K562 (cell line): Measurements from ENCODE around the gene FOXK2. TPM values are rescaled to one million over a fixed set of nuclear protein-coding genes. Genes with fewer than 3 reads are reported as not detected.

ENCODE experiments used
- AFF4 ChIP-seq: sonication (generic); formaldehyde crosslinking; IDR thresholded peaks from 2 replicates; pipeline ENCODE4 v1.8.0; 2023; ENCODE audit warnings: mild to moderate bottlenecking, missing genetic modification reagents
- GATAD2B ChIP-seq: fragments of 450-650 bp; IDR thresholded peaks from 2 replicates; pipeline ENCODE4 v1.6.1; 2017; ENCODE audit warnings: mild to moderate bottlenecking, borderline replicate concordance
- HDAC2 ChIP-seq: fragments of 450-650 bp; IDR thresholded peaks from 2 replicates; pipeline ENCODE4 v1.6.1; 2016; ENCODE audit warnings: mild to moderate bottlenecking
- KAT2B ChIP-seq: IDR thresholded peaks from one replicate; pipeline ENCODE4 v1.6.1; 2012; ENCODE audit warnings: low read depth, mild to moderate bottlenecking, control low read depth, inconsistent platforms, low read length, moderate library complexity
- KHSRP ChIP-seq: fragments of 450-650 bp; IDR thresholded peaks from 2 replicates; pipeline ENCODE4 v1.6.1; 2017
- MCM7 ChIP-seq, 2 experiments: fragments of 450-650 bp; IDR thresholded peaks; 2 replicates each; pipeline ENCODE4 v1.6.1; 2016 to 2018
- MECOM ChIP-seq: fragments of 250-450 bp; sonication (Bioruptor Pico); IDR thresholded peaks from 2 replicates; pipeline ENCODE4 v1.8.0; 2022; ENCODE audit warnings: inconsistent platforms
- NONO ChIP-seq, 2 experiments: fragments of 200-400 bp in 1 of 2; fragments of 450-650 bp in 1 of 2; formaldehyde crosslinking in 1 of 2; IDR thresholded peaks; 2 replicates each; pipeline ENCODE4 v1.6.1; 2017; ENCODE audit warnings: low read depth in 2 of 2, mild to moderate bottlenecking in 2 of 2, moderate library complexity in 2 of 2, low read length in 1 of 2
- RBM15 ChIP-seq: fragments of 200-400 bp; formaldehyde crosslinking; IDR thresholded peaks from 2 replicates; pipeline ENCODE4 v1.6.1; 2018; ENCODE audit warnings: mild to moderate bottlenecking, low read length, moderate library complexity; ENCODE audit not compliant: insufficient read depth
- RNF219 ChIP-seq: fragments of 250-450 bp; sonication (Bioruptor Pico); IDR thresholded peaks from 2 replicates; pipeline ENCODE4 v1.5.0; 2022; ENCODE audit warnings: mild to moderate bottlenecking
- SAFB2 ChIP-seq: fragments of 200-400 bp; formaldehyde crosslinking; IDR thresholded peaks from 2 replicates; pipeline ENCODE4 v1.6.1; 2018; ENCODE audit warnings: borderline replicate concordance, low read length, low read depth, moderate library complexity; ENCODE audit not compliant: severe bottlenecking
- SMC3 ChIP-seq: conservative IDR thresholded peaks from 2 replicates; pipeline ENCODE4 v1.6.1; 2011; ENCODE audit warnings: low read depth, low read length, improper control_type of control experiment; ENCODE audit not compliant: insufficient read depth
- TFAM ChIP-seq: fragments of 250-450 bp; sonication (Bioruptor Pico); conservative IDR thresholded peaks from 2 replicates; pipeline ENCODE4 v1.5.0; 2021; ENCODE audit warnings: mild to moderate bottlenecking, moderate library complexity
- TSC22D4 ChIP-seq: fragments of 450-650 bp; IDR thresholded peaks from 2 replicates; pipeline ENCODE4 v1.6.1; 2016; ENCODE audit warnings: missing genetic modification characterization, missing biosample characterization, control low read depth
- WHSC1 ChIP-seq: IDR thresholded peaks from one replicate; pipeline ENCODE4 v1.6.1; 2012; ENCODE audit warnings: low read length, control low read depth, inconsistent platforms
- ZC3H4 ChIP-seq: sonication (generic); formaldehyde crosslinking; IDR thresholded peaks from 2 replicates; pipeline ENCODE4 v1.9.0; 2021; ENCODE audit warnings: missing genetic modification reagents, borderline replicate concordance
- polyA plus RNA-seq, 8 experiments: library from polyadenylated mRNA; depleted of rRNA in 4 of 8; stranded (reverse) in 5 of 8; unstranded in 3 of 8; fragments of >200 nt; fragmentation: Nextera tagmentation in 2 of 8; fragmentation: Illumina TruSeq in 1 of 8; extraction: Ambion mirVana in 2 of 8; extraction: Trizol in 1 of 8; gene quantifications; 2 replicates each; pipeline versions ENCODE4 v1.2.1 to v1.2.3, GENCODE V29; 2011 to 2014; ENCODE audit warnings: inconsistent platforms in 1 of 8, missing spikeins in 1 of 8
- total RNA-seq, 7 experiments: library from RNA; depleted of rRNA in 6 of 7; stranded (reverse); fragments of >200 nt in 6 of 7; fragmentation: Illumina TruSeq in 2 of 7; extraction: Trizol in 2 of 7; gene quantifications; 2 replicates each; pipeline versions ENCODE4 v1.2.1 to v1.2.3, GENCODE V29; 2011 to 2021; ENCODE audit warnings: low replicate concordance in 1 of 7
- TF ChIP-seq, protein P1 (sequence below): fragments of 250-450 bp; sonication (Bioruptor Pico); IDR thresholded peaks from 2 replicates; pipeline ENCODE4 v1.9.0; 2021; ENCODE audit warnings: mild to moderate bottlenecking, inconsistent platforms
- TF ChIP-seq, protein P2 (sequence below): sonication (generic); formaldehyde crosslinking; IDR thresholded peaks from 2 replicates; pipeline ENCODE4 v1.8.1; 2023; ENCODE audit warnings: mild to moderate bottlenecking, missing genetic modification reagents

The FOXK2 gene
- total and polyA plus RNA-seq, 9 of the 15 experiments (the other 6 are each of a cell fraction or from before 2014, with no cell fraction given) = 3.0 to 86.0 (median 44.1) TPM

DNA sequence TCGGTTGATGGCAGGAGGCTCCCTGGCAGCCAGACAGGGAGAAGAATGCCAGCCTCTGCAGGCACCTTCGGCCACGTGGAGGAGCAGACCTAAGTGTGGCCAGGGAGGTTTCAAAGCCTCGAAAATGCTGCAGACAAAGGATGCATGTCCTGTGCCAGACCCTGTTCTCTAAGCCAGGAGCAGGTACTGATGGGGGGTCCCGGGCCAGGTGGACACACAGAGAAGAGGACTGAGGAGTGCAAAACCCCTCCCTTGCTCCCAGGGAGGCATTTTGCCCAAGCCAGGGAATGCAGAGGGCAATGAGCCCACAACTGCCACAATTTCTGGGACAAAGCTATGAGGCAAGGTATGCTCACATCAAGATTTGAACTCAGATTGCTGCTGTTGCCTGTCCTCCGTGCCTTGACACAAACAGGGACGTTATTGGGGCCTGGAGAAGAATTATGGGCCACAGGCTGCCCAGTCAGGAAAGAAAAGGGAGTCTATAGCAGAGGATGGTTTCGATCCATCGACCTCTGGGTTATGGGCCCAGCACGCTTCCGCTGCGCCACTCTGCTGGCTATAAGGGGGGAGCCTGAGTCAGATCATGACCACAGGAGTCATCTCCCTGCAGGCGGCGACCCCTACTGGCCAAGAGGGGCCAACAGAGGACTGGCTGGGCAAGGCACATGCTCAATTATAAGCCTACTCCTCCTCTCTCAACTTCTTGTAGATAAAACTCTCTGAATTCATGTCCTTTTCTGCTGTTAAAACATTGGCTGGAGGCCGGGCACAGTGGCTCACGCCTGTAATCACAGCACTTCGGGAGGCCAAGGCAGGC is 25.1 kb upstream of the FOXK2 start (continued):
- TF ChIP-seq AFF4 (peak; percentile 61; the same call in 1 of the 2 replicates), WHSC1 (no peak), NONO (IDR thresholded peaks at IDR 0.05; ENCODE audit: low read depth in 2 of 2, low read length in 1 of 2) (peak in 1 of 2 experiments; percentile 71; a peak in 1 of 4 replicates), RNF219 (CRISPR knock-in tag) (no peak), SMC3 (peak; percentile 73), GATAD2B (peak; percentile 82; the same call in 1 of the 2 replicates), MCM7 (IDR thresholded peaks at IDR 0.05) (no peak), KHSRP (no peak), MECOM (CRISPR knock-in tag) (no peak), HDAC2 (peak; percentile 83; the same call in 1 of the 2 replicates), KAT2B (no peak), ZC3H4 (CRISPR knock-in tag) (no peak), TFAM (CRISPR knock-in tag) (no peak), RBM15 (no peak), TSC22D4 (tag) (no peak), SAFB2 (no peak)
- TF ChIP-seq, protein P1, sequence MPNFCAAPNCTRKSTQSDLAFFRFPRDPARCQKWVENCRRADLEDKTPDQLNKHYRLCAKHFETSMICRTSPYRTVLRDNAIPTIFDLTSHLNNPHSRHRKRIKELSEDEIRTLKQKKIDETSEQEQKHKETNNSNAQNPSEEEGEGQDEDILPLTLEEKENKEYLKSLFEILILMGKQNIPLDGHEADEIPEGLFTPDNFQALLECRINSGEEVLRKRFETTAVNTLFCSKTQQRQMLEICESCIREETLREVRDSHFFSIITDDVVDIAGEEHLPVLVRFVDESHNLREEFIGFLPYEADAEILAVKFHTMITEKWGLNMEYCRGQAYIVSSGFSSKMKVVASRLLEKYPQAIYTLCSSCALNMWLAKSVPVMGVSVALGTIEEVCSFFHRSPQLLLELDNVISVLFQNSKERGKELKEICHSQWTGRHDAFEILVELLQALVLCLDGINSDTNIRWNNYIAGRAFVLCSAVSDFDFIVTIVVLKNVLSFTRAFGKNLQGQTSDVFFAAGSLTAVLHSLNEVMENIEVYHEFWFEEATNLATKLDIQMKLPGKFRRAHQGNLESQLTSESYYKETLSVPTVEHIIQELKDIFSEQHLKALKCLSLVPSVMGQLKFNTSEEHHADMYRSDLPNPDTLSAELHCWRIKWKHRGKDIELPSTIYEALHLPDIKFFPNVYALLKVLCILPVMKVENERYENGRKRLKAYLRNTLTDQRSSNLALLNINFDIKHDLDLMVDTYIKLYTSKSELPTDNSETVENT = no peak
- TF ChIP-seq, protein P2, sequence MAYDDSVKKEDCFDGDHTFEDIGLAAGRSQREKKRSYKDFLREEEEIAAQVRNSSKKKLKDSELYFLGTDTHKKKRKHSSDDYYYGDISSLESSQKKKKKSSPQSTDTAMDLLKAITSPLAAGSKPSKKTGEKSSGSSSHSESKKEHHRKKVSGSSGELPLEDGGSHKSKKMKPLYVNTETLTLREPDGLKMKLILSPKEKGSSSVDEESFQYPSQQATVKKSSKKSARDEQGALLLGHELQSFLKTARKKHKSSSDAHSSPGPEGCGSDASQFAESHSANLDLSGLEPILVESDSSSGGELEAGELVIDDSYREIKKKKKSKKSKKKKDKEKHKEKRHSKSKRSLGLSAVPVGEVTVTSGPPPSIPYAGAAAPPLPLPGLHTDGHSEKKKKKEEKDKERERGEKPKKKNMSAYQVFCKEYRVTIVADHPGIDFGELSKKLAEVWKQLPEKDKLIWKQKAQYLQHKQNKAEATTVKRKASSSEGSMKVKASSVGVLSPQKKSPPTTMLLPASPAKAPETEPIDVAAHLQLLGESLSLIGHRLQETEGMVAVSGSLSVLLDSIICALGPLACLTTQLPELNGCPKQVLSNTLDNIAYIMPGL (CRISPR knock-in tag) = peak; percentile 99
